Measurements from ENCODE around the gene SEMA3C.

Gene SEMA3C

GRCh38 chr7:80819503-80819902, 99.3 kb downstream of the SEMA3C start:
- no peak for DNase-seq

- peak in 1 of 2 experiments; percentile 17 for DNase-seq
These were observed 100.7 kb downstream of the SEMA3C start for GRCh38 chr7:80818181-80818580.

- no peak for DNase-seq
These were observed 102.0 kb downstream of the SEMA3C start for GRCh38 chr7:80816806-80817205.

- no peak for DNase-seq
These were observed 103.1 kb downstream of the SEMA3C start for GRCh38 chr7:80815733-80816132.

- no peak for DNase-seq
These were observed 109.3 kb downstream of the SEMA3C start for GRCh38 chr7:80809545-80809944.

- DNase-seq: no peak
These were observed 111.5 kb downstream of the SEMA3C start for GRCh38 chr7:80807166-80807900.

- no peak for DNase-seq
These were observed 112.2 kb downstream of the SEMA3C start for GRCh38 chr7:80806663-80807062.

- no peak for DNase-seq
These were observed 114.3 kb downstream of the SEMA3C start for GRCh38 chr7:80804589-80804988.

- no peak for DNase-seq
These were observed 116.3 kb downstream of the SEMA3C start for GRCh38 chr7:80802527-80802926.

GRCh38 chr7:80794631-80795573, 123.9 kb downstream of the SEMA3C start:
- no peak for DNase-seq

GRCh38 chr7:80791509-80791929, 127.3 kb downstream of the SEMA3C start:
- DNase-seq: no peak

- no peak for DNase-seq
These were observed 128.0 kb downstream of the SEMA3C start for GRCh38 chr7:80790877-80791276.

GRCh38 chr7:80787721-80788120, 131.1 kb downstream of the SEMA3C start:
- DNase-seq: no peak

- DNase-seq: no peak
These were observed 132.8 kb downstream of the SEMA3C start for GRCh38 chr7:80785961-80786536.

- DNase-seq: no peak
These were observed 133.6 kb downstream of the SEMA3C start for GRCh38 chr7:80785276-80785675.

GRCh38 chr7:80783678-80784327, 135.0 kb downstream of the SEMA3C start:
- DNase-seq: no peak

GRCh38 chr7:80783186-80783677, 135.6 kb downstream of the SEMA3C start:
- no peak for DNase-seq

GRCh38 chr7:80781561-80781979, 137.3 kb downstream of the SEMA3C start:
- DNase-seq: no peak

- DNase-seq: no peak
These were observed 137.7 kb downstream of the SEMA3C start for GRCh38 chr7:80781146-80781545.

GRCh38 chr7:80779456-80779855, 139.4 kb downstream of the SEMA3C start:
- no peak for DNase-seq

GRCh38 chr7:80775897-80776296, 143.0 kb downstream of the SEMA3C start:
- peak; percentile 44 to 65 for DNase-seq

GRCh38 chr7:80775482-80775881, 143.4 kb downstream of the SEMA3C start:
- DNase-seq: no peak

- no peak for DNase-seq
These were observed 144.0 kb downstream of the SEMA3C start for GRCh38 chr7:80774843-80775242.

Data from NCI-H526 (cell line).